IPS-15b (cell line): ENCODE data around the gene MIA.
"Not testable (repeated sequence)": the region's sequence is repeated elsewhere in the genome, so short reads cannot be mapped to it uniquely, and the experiment has no call there.

Experiments used
- H3K27me3 ChIP-seq: one replicate; pipeline ENCODE4 v1.6.1; 2013; ENCODE audit warnings: low read length; ENCODE audit not compliant: control insufficient read depth, insufficient read depth
- H3K36me3 ChIP-seq: one replicate; pipeline ENCODE4 v1.6.1; 2013; ENCODE audit warnings: low read length; ENCODE audit not compliant: control insufficient read depth, insufficient read depth
- H3K4me1 ChIP-seq: one replicate; pipeline ENCODE4 v1.6.1; 2013; ENCODE audit warnings: mild to moderate bottlenecking, low read length; ENCODE audit not compliant: control insufficient read depth, insufficient read depth
- H3K4me3 ChIP-seq: one replicate; pipeline ENCODE4 v1.5.1; 2013; ENCODE audit warnings: low read depth, low read length
- H3K9ac ChIP-seq: one replicate; pipeline ENCODE4 v1.6.1; 2013; ENCODE audit warnings: low read depth, mild to moderate bottlenecking, low read length
- H3K9me3 ChIP-seq: one replicate; pipeline ENCODE4 v1.6.1; 2013; ENCODE audit warnings: mild to moderate bottlenecking, low read length; ENCODE audit not compliant: control insufficient read depth, insufficient read depth

MIA gene

GRCh38 chr19:40822161-40822560, 46.8 kb downstream of the MIA start:
- no peak overlapping the region for H3K9ac ChIP-seq
- no peaks in the 10 kb centered on the region for H3K36me3 ChIP-seq
- H3K9me3 ChIP-seq, result no peaks in the 10 kb centered on the region
- H3K4me3 ChIP-seq, result no peak overlapping the region
- H3K4me1 ChIP-seq, result no peaks in the 10 kb centered on the region
- H3K27me3 ChIP-seq, result peaks cover 4% of the 10 kb centered on the region

- not testable (repeated sequence) for H3K36me3 ChIP-seq, H3K4me1 ChIP-seq, H3K4me3 ChIP-seq, H3K9me3 ChIP-seq, H3K9ac ChIP-seq, H3K27me3 ChIP-seq
Observed at GRCh38 chr19:40822704-40823553, 47.6 kb downstream of the MIA start.

- H3K9ac ChIP-seq, H3K36me3 ChIP-seq, H3K4me1 ChIP-seq, H3K27me3 ChIP-seq, H3K9me3 ChIP-seq, H3K4me3 ChIP-seq: not testable (repeated sequence)
Observed at GRCh38 chr19:40824916-40825315, 49.6 kb downstream of the MIA start.

GRCh38 chr19:40825460-40826095, 50.3 kb downstream of the MIA start:
- not testable (repeated sequence) for H3K4me1 ChIP-seq, H3K9ac ChIP-seq, H3K4me3 ChIP-seq, H3K9me3 ChIP-seq, H3K36me3 ChIP-seq, H3K27me3 ChIP-seq

- H3K27me3 ChIP-seq, H3K4me3 ChIP-seq, H3K36me3 ChIP-seq, H3K9ac ChIP-seq, H3K9me3 ChIP-seq, H3K4me1 ChIP-seq: not testable (repeated sequence)
Observed at GRCh38 chr19:40826312-40826698, 51.0 kb downstream of the MIA start.

- H3K36me3 ChIP-seq, H3K4me3 ChIP-seq: not testable (repeated sequence)
Observed at GRCh38 chr19:40826699-40827385, 51.5 kb downstream of the MIA start.

More at GRCh38 chr19:40826699-40827385, 51.5 kb downstream of the MIA start:
- H3K27me3 ChIP-seq, H3K9me3 ChIP-seq, H3K4me1 ChIP-seq, H3K9ac ChIP-seq: not testable (repeated sequence)
